ENCODE data around the gene PAN3.
A peak's percentile ranks its signal among the peaks of the same experiment; 100 is the strongest.

PAN3 gene

GRCh38 chr13:28129911-28130693 is 8.2 kb upstream of the PAN3 start:
- ATAC-seq = peak; percentile 33; the same call in 2 of the 3 replicates
- TF ChIP-seq SNAI2 (CRISPR knock-in tag; IDR thresholded peaks at IDR 0.05) (no peak), PPARA (CRISPR knock-in tag; IDR thresholded peaks at IDR 0.05; ENCODE audit: borderline replicate concordance) (no peak), CSDC2 (CRISPR knock-in tag; IDR thresholded peaks at IDR 0.05) (no peak), ZFP3 (CRISPR knock-in tag; IDR thresholded peaks at IDR 0.05) (no peak), ZNF70 (CRISPR knock-in tag; IDR thresholded peaks at IDR 0.05) (no peak), ESRRG (CRISPR knock-in tag; IDR thresholded peaks at IDR 0.05) (no peak), TCF4 (CRISPR knock-in tag; IDR thresholded peaks at IDR 0.05; ENCODE audit: borderline replicate concordance) (no peak), TOX (CRISPR knock-in tag; IDR thresholded peaks at IDR 0.05; ENCODE audit: borderline replicate concordance) (no peak), CREB5 (CRISPR knock-in tag; IDR thresholded peaks at IDR 0.05; ENCODE audit: low read depth) (no peak), OSR1 (CRISPR knock-in tag; IDR thresholded peaks at IDR 0.05) (no peak), ISL1 (CRISPR knock-in tag; IDR thresholded peaks at IDR 0.05) (no peak), CSRNP3 (CRISPR knock-in tag; IDR thresholded peaks at IDR 0.05) (no peak), ZFP30 (CRISPR knock-in tag; IDR thresholded peaks at IDR 0.05) (no peak), ZC3H10 (CRISPR knock-in tag; IDR thresholded peaks at IDR 0.05) (no peak), BACH2 (CRISPR knock-in tag; IDR thresholded peaks at IDR 0.05; ENCODE audit: borderline replicate concordance) (no peak)

GRCh38 chr13:28131646-28132045 is 6.7 kb upstream of the PAN3 start:
- TF ChIP-seq ARNTL (CRISPR knock-in tag; IDR thresholded peaks at IDR 0.05; ENCODE audit: borderline replicate concordance, low read depth) (no peak), TCF4 (CRISPR knock-in tag; IDR thresholded peaks at IDR 0.05; ENCODE audit: borderline replicate concordance) (no peak), ISL1 (CRISPR knock-in tag; IDR thresholded peaks at IDR 0.05) (no peak), SNAI2 (CRISPR knock-in tag; IDR thresholded peaks at IDR 0.05) (no peak), OSR1 (CRISPR knock-in tag; IDR thresholded peaks at IDR 0.05) (no peak), ESRRG (CRISPR knock-in tag; IDR thresholded peaks at IDR 0.05) (no peak), PPARA (CRISPR knock-in tag; IDR thresholded peaks at IDR 0.05; ENCODE audit: borderline replicate concordance) (no peak), RARB (CRISPR knock-in tag; IDR thresholded peaks at IDR 0.05) (no peak), TOX (CRISPR knock-in tag; IDR thresholded peaks at IDR 0.05; ENCODE audit: borderline replicate concordance) (no peak), BACH2 (CRISPR knock-in tag; IDR thresholded peaks at IDR 0.05; ENCODE audit: borderline replicate concordance) (no peak), GLIS3 (CRISPR knock-in tag; IDR thresholded peaks at IDR 0.05) (no peak), ZFP3 (CRISPR knock-in tag; IDR thresholded peaks at IDR 0.05) (no peak), PATZ1 (CRISPR knock-in tag; IDR thresholded peaks at IDR 0.05; ENCODE audit: borderline replicate concordance) (no peak), ZC3H10 (CRISPR knock-in tag; IDR thresholded peaks at IDR 0.05) (no peak), ZFP30 (CRISPR knock-in tag; IDR thresholded peaks at IDR 0.05) (no peak), CSRNP3 (CRISPR knock-in tag; IDR thresholded peaks at IDR 0.05) (no peak)
- no peak for ATAC-seq

GRCh38 chr13:28136916-28137315 is 1.4 kb upstream of the PAN3 start:
- ATAC-seq = no peak
- no peak for TF ChIP-seq TCF4 (CRISPR knock-in tag; IDR thresholded peaks at IDR 0.05; ENCODE audit: borderline replicate concordance)
- TF ChIP-seq CSDC2 (CRISPR knock-in tag; IDR thresholded peaks at IDR 0.05) = no peak
- no peak for TF ChIP-seq ZNF70 (CRISPR knock-in tag; IDR thresholded peaks at IDR 0.05)
- TF ChIP-seq CREB5 (CRISPR knock-in tag; IDR thresholded peaks at IDR 0.05; ENCODE audit: low read depth) = no peak
- TF ChIP-seq ESRRG (CRISPR knock-in tag; IDR thresholded peaks at IDR 0.05) = no peak
- TF ChIP-seq TOX (CRISPR knock-in tag; IDR thresholded peaks at IDR 0.05; ENCODE audit: borderline replicate concordance) = no peak
- TF ChIP-seq ZNF565 (CRISPR knock-in tag; conservative IDR thresholded peaks at IDR 0.05; ENCODE audit: low read depth) = no peak
- no peak for TF ChIP-seq PATZ1 (CRISPR knock-in tag; IDR thresholded peaks at IDR 0.05; ENCODE audit: borderline replicate concordance)
- TF ChIP-seq ZNF8 (CRISPR knock-in tag; IDR thresholded peaks at IDR 0.05) = no peak
- TF ChIP-seq OSR1 (CRISPR knock-in tag; IDR thresholded peaks at IDR 0.05) = no peak
- TF ChIP-seq ISL1 (CRISPR knock-in tag; IDR thresholded peaks at IDR 0.05) = no peak
- TF ChIP-seq RARB (CRISPR knock-in tag; IDR thresholded peaks at IDR 0.05) = no peak

All from SK-N-SH treated with all-trans-retinoic acid at 6 μM for 48 hours (cell line).